Gastrocnemius medialis (tissue), 4 donors: ENCODE data around the gene SH3BGRL2. TPM values are rescaled to one million over a fixed set of nuclear protein-coding genes. Genes with fewer than 3 reads are reported as not detected.

Experiments used
- ATAC-seq, 2 donors: fragments of 150-250 bp; one replicate each; pipeline ENCODE4 v1.9.1; 2016
- DNase-seq, 2 donors: peaks; one replicate each; pipeline ENCODE4 v3.0.0-alpha.2; 2019
- H3K27ac ChIP-seq, 4 donors: fragments of 200-600 bp; sonication (generic); 1 replicate in 1 of 4; 2 replicates in 3 of 4; pipeline ENCODE4 v1.5.1; 2016 to 2018; ENCODE audit warnings: mild to moderate bottlenecking in 2 of 4, moderate library complexity in 1 of 4
- H3K27me3 ChIP-seq, 3 donors: fragments of 200-600 bp; sonication (generic) in 2 of 3; 1 replicate in 1 of 3; 2 replicates in 2 of 3; pipeline versions ENCODE4 v1.5.1 to v1.6.0; 2016 to 2019; ENCODE audit warnings: mild to moderate bottlenecking in 1 of 3, moderate library complexity in 1 of 3
- H3K36me3 ChIP-seq, 2 donors: fragments of 200-600 bp; sonication (generic) in 1 of 2; one replicate each; pipeline ENCODE4 v1.5.1; 2017 to 2018
- H3K4me1 ChIP-seq, 2 donors: fragments of 200-600 bp; sonication (generic) in 1 of 2; one replicate each; pipeline ENCODE4 v1.5.1; 2016 to 2017; ENCODE audit warnings: mild to moderate bottlenecking in 2 of 2
- H3K4me3 ChIP-seq, 4 donors: fragments of 200-600 bp; sonication (generic) in 3 of 4; 1 replicate in 1 of 4; 2 replicates in 3 of 4; pipeline ENCODE4 v1.5.1; 2016 to 2019; ENCODE audit warnings: mild to moderate bottlenecking in 2 of 4
- H3K9me3 ChIP-seq, 3 donors: fragments of 200-600 bp; sonication (generic) in 2 of 3; 1 replicate in 1 of 3; 2 replicates in 2 of 3; pipeline ENCODE4 v1.5.1; 2016 to 2019
- CTCF ChIP-seq, 5 experiments: fragments of 450-650 bp in 3 of 5; fragments of 200-600 bp in 2 of 5; sonication (generic) in 2 of 5; IDR thresholded peaks in 4 of 5; conservative IDR thresholded peaks in 1 of 5; 1 replicate in 4 of 5; 2 replicates in 1 of 5; pipeline ENCODE4 v1.5.1; 2016 to 2019; ENCODE audit warnings: antibody characterized with exemption in 5 of 5, mild to moderate bottlenecking in 3 of 5, moderate library complexity in 3 of 5
- POLR2A ChIP-seq, 2 donors: fragments of 450-650 bp; IDR thresholded peaks; one replicate each; pipeline ENCODE4 v1.6.1; 2017; ENCODE audit warnings: antibody characterized with exemption in 2 of 2, mild to moderate bottlenecking in 2 of 2, moderate library complexity in 2 of 2
- in situ Hi-C, 4 donors: fragments of 200-750 bp; cut with MboI; loops; one replicate each; pipeline versions ENCODE4 v1.15.0 to v1.8.0; 2017; ENCODE audit warnings: low sequenced_read_pairs in 4 of 4
- intact Hi-C: fragments of 100-400 bp; cut with DNase I; formaldehyde crosslinking; loops from one replicate; pipeline ENCODE4 v1.15.1; 2023; ENCODE audit warnings: low total_unique reads
- total RNA-seq, 4 donors: library from RNA; depleted of rRNA; stranded (reverse); fragments of >200 nt; gene quantifications; one replicate each; pipeline versions ENCODE4 v1.1.0 to v1.2.3, GENCODE V29; 2016

Gene SH3BGRL2
- total RNA-seq, 4 donors from 2014 or later = 8.0 to 15.7 (median 9.1) TPM

GRCh38 chr6:79634491-79635231, 3.5 kb downstream of the SH3BGRL2 start:
- H3K27ac ChIP-seq = peak overlapping the region in 2 of 4 donors; percentile 6
- TF ChIP-seq CTCF (IDR thresholded peaks at IDR 0.05 in 4 of 5, conservative IDR thresholded peaks at IDR 0.05 in 1 of 5) (no peak), POLR2A (IDR thresholded peaks at IDR 0.05) (no peak)
- intact Hi-C loops = no loop called here
- no peaks in the 10 kb centered on the region for H3K36me3 ChIP-seq
- no peaks in the 10 kb centered on the region for H3K4me1 ChIP-seq
- DNase-seq (no peak), ATAC-seq (no peak)
- in situ Hi-C loops = no loop called here
- no peak overlapping the region for H3K4me3 ChIP-seq
- H3K9me3 ChIP-seq = no peaks in the 10 kb centered on the region
- H3K27me3 ChIP-seq = no peaks in the 10 kb centered on the region

- Histone ChIP-seq H3K36me3 (no peaks in the 10 kb centered on the region), H3K27ac (peak overlapping the region in 2 of 4 donors; percentile 6), H3K4me1 (no peaks in the 10 kb centered on the region), H3K9me3 (no peaks in the 10 kb centered on the region), H3K27me3 (no peaks in the 10 kb centered on the region), H3K4me3 (no peak overlapping the region)
- intact Hi-C loops = no loop called here
- DNase-seq = no peak
- in situ Hi-C loops = no loop called here
- ATAC-seq = no peak
- TF ChIP-seq CTCF (IDR thresholded peaks at IDR 0.05 in 4 of 5, conservative IDR thresholded peaks at IDR 0.05 in 1 of 5) (no peak), POLR2A (IDR thresholded peaks at IDR 0.05) (no peak)
Observed at GRCh38 chr6:79635232-79635543, 4.1 kb downstream of the SH3BGRL2 start.

DNA sequence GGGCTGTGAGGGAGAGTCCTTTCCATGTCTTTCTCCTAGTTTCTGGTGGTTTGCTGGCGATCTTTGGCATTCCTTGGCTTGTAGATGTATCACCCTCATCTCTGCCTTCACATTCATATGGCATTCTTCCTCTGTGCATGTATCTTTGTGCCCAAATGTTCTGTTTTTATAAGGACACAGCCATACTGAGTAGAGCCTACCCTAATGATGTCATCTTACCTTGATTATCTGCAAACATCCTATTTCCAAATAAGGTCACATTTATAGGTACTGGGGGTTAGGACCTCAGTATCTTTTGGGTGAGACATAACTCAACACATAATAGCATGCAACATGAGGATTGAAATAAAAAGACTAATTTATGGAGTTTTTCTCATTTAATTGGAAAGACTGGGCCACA, 5.5 kb downstream of the SH3BGRL2 start:
- no peaks in the 10 kb centered on the region for H3K36me3 ChIP-seq
- no peak for DNase-seq
- ATAC-seq = no peak
- H3K27me3 ChIP-seq = no peaks in the 10 kb centered on the region
- H3K4me3 ChIP-seq = no peak overlapping the region
- intact Hi-C loops = no loop called here
- no peak for TF ChIP-seq POLR2A (IDR thresholded peaks at IDR 0.05)
- TF ChIP-seq CTCF (IDR thresholded peaks at IDR 0.05 in 4 of 5, conservative IDR thresholded peaks at IDR 0.05 in 1 of 5) = no peak
- H3K4me1 ChIP-seq = no peaks in the 10 kb centered on the region
- H3K27ac ChIP-seq = no peak overlapping the region
- no peaks in the 10 kb centered on the region for H3K9me3 ChIP-seq
- in situ Hi-C loops = no loop called here

DNA sequence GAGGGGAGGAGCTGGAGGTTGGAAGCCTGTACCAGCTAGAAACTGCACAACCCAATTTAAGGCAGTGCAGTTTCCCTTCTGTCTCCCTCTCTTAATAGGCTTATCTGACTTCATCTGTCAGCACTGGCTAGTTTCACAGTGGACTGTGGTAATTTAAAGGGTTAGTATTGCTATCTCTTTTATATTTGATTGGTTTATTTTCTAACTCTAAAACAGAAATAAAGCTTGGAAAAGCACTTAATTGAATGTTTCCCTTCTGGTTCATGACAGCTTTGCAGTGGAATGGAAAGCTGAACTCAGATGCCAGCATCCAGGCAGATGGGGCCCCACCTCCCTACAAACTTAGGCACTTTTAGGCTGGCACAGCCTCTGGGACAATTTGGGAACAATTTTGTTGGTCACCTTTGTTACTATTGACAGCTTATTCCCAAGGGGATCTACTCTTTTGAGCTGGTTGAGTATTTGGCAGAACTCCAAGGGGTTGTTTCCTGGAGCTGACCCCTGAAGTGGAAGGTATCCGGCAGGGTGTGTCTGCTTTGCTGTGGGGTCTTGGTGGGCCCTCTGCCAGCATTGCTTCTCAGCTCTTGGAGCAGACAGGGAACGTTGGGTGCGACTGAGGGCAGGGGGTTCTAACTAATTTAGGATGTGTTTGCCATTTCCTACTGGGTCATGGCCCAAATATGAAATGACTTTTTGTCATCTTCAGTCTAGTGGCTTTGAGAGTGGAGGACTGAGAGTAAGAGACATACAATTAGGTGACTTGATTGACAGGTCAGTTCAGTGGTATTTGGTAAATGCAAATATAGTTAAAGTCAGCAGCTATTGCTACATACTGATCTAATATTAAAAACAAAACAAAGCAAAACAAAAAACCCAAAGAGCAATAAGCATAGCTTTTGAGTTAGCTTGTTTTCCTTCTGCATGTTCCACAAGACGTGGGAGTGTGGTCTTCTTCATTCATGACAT, 9.3 kb downstream of the SH3BGRL2 start:
- Histone ChIP-seq H3K36me3 (no peaks in the 10 kb centered on the region), H3K4me3 (no peak overlapping the region), H3K4me1 (no peaks in the 10 kb centered on the region), H3K9me3 (no peaks in the 10 kb centered on the region), H3K27me3 (no peaks in the 10 kb centered on the region), H3K27ac (peak overlapping the region in 2 of 4 donors; percentile 5 to 24)
- in situ Hi-C loops = no loop called here
- DNase-seq (no peak), ATAC-seq (no peak)
- intact Hi-C loops = no loop called here
- no peak for TF ChIP-seq CTCF (IDR thresholded peaks at IDR 0.05 in 4 of 5, conservative IDR thresholded peaks at IDR 0.05 in 1 of 5)
- TF ChIP-seq POLR2A (IDR thresholded peaks at IDR 0.05) = no peak
